ENCODE data around the gene CALML5.

The CALML5 gene

DNA sequence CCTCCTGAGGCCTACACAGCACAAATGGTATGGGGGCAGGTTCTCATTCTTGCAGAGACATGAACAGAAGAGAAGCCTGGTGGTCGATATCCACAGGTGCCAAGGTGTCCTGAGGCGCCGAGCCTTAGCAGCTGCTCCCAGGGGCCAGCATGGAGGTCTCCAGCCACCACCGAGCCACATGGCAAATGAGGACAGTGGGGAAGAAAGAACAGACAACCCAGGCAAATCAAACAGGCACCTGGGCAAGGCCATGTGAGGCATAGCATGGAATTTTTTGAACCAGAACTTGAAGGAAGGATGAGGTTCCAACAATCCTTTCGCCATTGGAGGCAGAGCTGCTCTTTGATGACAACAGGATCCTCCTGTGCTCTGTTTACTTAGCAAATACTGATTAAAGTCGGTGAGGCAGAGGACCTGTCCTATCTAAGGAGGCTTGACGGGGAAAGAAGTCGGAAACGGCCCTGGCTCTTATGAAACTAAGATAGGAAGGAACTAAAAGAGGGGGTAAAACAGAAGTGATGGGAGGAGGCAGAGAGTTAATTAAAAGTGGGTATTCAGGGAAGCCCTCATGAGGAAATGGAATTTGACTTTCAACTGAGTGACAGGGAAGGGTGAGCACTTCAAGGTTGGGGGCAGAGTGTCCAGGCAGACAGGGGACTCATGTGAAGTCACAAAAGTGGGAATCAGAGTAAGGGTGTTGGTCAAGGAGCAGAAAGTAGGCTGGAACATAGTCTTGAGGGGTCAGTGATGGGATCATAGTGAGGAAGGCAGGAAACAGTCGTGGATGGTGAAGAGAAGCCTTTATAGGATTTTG, 16.8 kb upstream of the CALML5 start:
- DNase-seq (ENCODE audit: low read depth) = no peak

DNA sequence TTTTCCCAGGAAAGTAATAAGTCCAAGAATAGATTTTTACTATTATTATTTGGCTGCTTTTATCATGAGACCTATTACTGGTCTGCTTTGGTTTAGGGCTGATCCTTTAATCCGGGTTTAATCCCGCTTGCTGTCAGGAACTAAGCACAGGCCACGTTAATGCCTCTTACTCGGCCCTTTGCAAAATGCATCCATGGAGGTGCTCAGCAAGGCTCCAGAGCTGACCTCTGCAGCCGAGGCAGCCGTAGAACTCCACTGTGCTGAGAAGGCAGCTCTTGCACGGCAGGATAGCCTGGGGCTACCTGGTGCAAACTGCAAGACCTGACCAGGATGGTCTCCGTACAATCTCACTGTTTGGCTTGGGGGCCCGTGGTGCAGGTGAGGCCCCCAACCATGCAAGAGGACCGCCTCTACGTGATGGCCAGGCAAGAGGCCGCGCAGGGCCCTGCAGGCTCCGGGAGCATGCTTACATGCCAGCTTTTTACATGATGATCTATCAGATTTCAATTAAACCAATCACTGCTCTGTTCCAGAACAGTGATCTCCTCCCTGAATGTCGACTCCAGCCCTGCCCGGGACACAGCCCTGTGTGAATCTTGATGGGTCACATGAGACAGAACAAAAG, 15.0 kb upstream of the CALML5 start:
- no peak for DNase-seq (ENCODE audit: low read depth)

DNA sequence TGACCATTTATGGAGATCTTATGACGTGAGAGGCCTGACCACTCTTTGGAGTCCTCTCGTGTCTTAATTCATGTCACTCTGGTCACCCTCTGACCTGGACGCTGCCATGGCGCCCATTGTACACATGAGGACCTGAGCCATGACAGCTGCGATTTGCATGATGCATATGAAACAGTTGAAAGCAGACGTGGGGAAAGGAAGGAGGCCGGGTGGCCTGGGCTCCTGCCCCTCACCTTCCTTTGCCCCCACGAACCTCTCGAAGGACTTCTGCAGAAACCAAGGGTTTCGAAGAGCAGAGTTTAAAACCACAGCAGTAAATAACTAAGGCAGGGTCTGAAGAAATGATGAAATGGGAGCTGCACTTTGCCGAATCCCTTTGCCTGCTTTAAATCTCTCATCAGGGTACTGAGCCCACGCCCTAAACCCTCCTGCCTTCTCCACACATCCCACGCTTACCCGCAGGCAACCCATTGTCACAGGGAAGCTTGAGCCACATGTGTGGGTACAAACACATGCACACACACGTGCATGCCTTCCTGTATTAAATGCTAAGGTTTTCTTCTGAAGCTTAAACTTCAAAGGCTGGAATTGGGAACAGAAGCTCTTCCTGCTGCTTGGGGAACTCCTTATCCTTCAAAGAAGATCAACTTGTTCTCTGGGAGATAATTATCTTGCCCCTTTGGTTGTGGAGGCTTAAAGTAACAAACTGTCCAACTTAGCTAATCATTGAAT, 13.7 kb upstream of the CALML5 start:
- DNase-seq (ENCODE audit: low read depth) = no peak

DNA sequence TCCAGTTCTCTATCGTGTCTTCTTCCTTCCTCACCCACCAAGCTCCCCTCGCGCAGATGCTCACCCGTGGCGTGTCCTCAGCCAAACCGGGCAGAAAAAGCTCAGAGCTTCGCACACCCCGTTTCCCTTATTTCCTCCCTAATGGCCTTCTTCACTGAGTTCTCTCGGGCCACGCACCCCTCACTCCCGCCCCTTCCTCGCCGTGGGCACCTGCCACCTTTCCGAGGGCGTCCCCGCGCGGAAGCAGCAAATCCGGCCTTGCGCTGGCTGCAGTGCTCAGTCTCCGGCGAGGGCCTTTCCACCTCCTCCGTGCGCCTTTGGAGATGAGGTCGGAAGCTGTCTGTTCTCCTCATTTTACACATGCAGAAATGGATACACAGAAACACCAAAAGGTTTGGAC, 13.0 kb upstream of the CALML5 start:
- no peak for DNase-seq (ENCODE audit: low read depth)

DNA sequence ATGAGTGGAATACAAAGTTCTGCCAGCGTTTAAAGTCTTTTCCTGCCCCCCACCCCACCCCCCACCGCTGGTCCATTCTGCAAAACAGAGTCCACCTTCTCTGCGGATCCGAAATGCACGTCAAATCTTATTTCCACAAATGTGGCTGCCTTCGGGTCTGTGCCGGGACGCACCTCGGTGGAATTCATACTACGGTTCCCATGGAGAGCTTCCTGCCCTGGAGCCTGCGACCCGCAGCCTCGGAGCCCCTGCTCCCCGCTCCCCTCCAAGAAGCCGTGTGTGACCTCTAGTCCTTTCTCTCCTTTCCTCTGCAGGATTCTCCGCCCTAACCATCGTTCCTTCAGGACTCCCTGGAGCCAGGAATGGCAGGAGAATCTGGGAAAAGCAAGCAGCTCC, 12.5 kb upstream of the CALML5 start:
- no peak for DNase-seq (ENCODE audit: low read depth)

DNA sequence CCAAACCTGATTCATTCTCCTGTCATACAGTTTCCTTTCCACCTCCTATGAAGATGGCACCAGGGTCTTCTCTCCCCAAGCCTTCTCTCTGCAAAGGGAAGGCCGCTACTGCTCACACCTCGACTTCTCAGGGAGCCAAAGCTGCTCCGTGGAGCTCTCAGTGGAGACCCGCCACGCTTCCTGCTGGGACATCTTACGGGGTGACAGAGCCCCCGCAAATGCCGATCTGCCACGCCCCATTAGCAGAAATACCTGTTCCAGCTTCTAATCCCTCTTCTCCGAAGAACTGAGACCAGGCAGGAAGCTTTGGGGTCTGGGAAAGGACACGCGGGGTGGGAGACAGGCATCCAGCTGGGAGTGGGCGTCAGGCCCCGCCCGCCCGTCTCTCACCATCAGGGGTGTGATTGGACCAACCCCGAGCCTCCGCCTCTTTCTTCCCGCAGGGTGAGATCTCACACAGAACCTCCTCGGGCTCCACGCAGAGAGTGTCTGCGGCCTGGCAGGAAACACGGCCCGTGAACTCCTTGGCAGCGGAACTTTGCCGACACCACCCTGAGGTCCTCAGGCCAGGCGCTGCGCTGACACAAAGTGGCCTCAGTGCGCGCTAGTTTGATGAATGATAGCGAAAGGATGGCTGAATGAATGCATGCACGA, 12.0 kb upstream of the CALML5 start:
- no peak for DNase-seq (ENCODE audit: low read depth)

DNA sequence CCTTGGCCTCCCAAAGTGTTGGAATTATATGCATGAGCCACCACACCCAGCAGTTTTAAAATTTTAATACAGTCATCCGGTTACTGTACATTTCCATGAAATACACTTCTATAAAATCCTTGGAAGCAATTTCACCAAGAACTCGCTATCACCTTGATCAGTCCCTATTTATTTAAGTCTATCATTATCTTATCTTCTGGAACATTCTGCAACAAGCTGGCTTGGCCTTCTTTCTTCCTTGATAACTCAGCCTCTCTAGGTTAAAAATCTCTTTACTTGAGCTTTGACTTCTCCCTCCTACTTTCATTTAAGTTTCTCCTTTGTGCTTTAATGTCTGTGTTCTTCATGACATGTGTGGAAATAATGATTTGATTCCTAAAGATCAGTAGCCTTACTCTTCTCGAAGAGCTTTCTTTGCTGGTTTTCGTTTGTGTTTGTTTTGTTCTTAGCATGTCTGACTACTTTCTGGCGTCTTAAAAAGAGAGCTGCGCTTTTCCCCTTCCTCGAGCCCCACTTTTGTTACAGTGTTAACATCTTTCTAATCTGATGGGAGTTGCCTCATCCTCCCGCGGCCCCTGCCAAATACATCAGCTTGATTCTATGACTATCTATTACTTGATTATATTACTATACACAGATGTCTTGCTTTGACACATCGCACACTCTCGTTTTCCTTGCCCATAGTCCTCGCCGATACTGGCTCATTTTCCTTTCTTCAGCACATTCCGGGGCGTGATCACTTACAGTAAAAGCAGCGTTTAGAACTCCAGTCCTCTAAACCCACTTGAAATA, 11.1 kb upstream of the CALML5 start:
- DNase-seq (ENCODE audit: low read depth) = no peak

DNA sequence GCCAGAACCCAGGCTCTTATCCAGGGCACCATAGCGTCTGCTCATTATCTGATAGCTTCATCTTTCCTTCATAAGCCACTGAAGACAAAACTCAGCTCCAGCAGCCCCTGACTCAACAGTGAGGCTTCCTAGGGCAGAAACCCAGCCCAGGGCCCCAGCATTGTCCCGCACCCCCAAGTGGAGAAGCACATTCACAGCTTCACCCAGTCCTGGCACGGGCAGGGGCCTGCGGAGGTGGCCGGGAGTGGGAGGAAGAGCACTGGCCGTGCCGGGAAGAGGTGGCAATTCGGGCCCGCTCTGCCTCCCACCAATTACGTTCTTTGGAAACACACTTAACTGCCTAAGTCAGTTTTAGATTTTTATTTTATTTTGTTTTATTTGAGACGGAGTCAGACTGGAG, 10.3 kb upstream of the CALML5 start:
- no peak for DNase-seq (ENCODE audit: low read depth)

DNA sequence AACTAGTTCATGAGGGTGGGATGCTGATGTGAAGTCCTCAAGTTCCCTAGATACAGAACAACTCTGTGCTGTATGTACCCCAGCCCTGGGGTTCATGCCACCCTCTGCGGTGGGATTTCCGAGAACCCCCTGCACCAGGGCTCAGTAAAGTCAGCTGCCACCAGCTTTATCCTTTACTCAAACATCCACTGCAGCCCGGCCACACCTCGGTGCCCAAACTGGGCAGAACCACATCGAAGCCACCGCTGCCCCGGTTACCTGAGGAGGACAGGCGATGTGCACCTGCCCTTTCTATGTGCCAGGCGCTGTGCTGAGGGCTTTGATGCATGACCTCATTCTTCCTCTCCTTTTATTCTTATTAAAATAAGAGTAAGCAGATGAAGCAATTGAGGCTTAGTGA, 9.9 kb upstream of the CALML5 start:
- DNase-seq (ENCODE audit: low read depth) = no peak

DNA sequence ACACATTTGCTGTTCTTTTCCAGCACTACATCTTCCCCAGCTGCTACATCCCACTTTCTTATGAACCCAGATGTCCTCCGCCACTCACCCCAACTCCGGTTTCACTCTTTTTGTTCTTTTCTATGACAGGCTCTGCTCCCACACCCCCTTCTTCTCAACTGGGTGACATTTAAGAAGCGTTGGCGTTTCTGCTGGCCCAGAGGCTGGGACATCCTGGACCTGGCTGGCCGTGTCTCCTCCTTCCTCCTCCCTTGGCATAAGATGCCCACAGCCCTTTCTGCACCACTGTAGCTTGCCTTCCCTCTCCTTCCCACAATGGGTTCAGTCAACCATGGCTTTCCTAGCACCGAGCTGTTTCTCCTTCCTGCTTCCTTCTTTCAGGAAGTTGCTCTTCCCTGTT, 9.4 kb upstream of the CALML5 start:
- DNase-seq (ENCODE audit: low read depth) = no peak

DNA sequence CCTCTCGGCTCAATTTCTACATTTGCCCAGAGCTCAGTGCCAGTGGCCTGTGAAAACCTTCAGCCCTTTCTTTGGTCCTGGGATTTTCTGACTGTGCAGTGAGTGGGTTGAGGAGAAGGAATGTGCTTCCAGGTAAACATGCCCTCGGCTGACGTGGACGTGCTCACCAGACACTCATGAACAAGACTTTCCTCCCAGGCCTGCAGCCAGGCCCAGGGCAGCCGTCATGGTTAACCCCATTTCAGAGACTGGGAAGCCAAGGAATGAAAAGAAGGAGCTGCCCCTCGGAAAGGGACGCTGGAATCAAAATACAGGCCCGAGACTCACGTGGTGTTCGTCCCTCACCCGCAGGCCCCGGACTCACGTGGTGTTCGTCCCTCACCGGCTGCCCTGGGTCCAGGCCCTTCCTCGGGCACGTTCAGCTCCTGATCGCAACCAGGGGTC, 8.8 kb upstream of the CALML5 start:
- DNase-seq (ENCODE audit: low read depth) = no peak

DNA sequence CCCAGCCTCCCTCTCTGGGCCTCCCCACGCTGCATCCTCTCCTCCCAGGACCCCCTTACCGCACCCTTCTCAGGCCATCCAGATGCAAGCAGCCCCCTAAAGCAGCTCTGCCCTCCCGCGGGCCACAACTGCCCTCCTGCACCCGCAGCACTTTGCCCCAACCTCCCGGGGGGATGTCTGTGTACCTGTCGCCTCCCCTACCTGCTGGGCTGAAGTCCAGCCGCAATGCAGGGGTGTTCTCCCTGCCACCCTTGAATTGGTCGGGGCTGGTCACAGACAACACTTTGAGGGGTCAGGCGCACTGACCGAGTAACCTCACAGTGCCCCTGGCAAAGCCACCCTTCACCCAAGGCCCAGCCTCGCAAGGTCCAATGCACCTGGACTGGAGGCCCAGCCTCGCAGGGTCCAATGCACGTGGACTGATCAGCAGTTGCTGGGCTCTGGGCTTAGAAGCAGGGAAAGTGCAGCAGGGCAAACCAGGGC, 8.3 kb upstream of the CALML5 start:
- DNase-seq (ENCODE audit: low read depth) = no peak

DNA sequence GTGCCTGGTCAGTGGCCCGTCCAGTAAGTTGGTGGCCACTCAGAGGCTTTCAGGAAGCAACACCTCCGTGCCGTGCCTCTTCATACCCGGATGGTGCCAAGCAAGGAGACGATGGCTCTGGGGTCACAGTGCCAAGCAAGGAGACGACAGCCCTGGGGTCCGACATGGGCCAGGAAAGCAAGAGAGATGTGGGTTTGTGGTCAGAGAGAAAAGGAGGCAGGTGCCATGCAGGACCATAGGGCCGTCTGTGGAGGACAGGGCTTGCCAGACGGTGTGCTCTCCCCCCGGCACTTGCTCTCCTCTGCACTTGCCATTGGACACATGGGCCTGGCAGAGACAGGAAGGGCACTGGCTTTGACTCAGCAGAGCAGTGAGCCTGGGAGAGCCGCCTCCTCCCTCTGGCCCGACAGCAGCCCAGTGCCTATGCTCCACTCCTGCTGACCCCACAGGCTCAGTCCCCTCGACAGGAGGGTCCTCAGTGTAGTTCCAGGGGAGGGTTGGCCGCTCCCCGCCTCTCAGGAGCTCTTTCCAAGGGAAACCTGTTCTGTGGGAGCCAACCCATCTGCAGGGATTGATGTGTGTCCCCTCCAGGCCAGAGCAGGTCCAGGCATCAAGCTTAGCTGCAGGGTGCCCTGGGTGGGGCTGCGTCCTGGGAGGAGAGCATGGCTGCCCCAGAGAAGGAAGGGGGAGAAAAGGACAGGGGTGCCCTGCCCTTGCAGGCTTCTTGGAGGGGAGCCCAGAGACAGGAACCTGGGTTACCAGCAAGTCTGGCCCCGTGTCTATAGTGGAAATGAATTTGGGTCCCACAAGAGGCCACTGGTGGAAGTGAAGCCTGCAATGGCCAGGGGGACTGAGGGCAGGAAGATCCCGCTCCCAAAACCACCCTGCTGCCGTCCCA, 7.6 kb upstream of the CALML5 start:
- no peak for DNase-seq (ENCODE audit: low read depth)

DNA sequence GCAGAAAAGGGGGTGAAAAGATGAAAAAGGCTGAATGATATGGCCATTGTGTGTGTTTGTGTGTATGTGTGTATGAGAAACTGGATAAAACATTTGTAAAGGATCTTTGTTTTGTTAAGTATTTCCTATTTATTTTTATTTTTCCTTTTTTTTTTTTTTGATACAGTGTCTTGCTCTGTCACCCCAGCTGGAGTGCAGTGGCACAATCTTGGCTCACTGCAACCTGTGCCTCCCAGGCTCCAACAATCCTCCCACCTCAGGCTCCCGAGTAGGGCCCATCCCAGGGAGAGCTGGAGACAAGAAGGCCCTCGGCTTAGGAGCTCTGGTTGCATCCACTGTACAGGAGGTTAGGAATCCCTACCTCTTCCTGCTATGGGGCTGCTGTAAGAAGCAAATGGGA, 6.9 kb upstream of the CALML5 start:
- no peak for DNase-seq (ENCODE audit: low read depth)

DNA sequence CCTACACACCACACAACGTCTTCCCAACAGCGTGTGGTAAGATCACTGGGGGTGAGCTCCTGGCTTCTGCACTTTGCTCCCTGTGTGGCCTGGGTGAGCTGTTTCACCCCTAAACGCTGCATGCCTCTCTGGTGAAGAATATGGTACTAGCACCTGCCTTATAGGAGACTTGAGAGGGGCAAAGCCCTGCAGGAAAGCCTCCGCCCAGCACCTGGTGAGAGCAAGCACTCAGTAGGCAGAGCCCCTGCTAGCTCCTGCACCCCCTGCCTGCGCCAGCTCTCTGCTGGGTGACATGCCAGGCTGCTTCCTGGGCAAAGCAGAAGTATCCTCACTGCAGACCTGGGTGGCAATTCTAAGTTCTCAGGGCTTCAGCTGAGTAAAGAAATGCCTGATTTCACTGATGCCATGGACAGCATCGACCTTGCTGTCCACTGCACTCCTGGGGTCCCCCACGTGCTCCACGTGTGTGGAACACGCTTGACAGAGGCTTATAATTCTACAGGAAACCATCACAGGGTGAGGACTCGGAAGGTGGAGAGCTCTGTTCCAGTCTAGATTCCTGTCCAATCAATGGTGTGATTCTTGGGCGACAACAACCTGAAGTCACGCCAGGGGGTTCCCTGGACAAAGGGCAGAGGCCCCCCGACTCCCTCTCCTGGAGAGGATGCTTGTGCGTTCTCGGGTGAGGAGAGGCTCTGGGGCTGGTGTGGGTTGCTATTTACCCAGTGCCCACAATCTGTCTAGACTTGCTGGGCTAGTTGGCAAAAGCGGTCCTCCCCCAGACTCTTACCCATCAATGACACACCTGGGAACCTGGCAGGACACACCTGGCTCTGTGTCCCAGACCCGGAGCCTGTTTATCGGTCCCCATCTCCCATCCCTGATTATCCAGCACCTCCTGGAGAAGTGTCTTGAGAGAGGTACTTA, 5.0 kb upstream of the CALML5 start:
- no peak for DNase-seq (ENCODE audit: low read depth)

DNA sequence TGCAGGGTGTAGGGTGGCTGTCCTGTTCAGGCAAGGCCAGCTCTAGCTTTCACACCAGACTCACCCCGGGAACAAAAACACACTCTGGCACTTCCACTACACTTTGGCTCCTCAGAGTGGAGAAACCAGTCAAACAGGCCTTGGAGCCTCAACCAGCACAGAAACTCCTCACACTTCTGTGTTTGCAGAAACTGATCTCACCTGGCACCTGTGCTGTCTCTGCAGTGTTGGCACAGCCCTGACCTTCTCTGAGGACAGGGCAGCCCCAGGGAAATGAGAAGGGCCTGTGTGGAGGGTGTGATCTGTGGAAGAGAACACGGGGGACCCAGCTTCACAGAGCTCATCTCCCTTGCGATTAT, 4.1 kb upstream of the CALML5 start:
- no peak for DNase-seq (ENCODE audit: low read depth)

DNA sequence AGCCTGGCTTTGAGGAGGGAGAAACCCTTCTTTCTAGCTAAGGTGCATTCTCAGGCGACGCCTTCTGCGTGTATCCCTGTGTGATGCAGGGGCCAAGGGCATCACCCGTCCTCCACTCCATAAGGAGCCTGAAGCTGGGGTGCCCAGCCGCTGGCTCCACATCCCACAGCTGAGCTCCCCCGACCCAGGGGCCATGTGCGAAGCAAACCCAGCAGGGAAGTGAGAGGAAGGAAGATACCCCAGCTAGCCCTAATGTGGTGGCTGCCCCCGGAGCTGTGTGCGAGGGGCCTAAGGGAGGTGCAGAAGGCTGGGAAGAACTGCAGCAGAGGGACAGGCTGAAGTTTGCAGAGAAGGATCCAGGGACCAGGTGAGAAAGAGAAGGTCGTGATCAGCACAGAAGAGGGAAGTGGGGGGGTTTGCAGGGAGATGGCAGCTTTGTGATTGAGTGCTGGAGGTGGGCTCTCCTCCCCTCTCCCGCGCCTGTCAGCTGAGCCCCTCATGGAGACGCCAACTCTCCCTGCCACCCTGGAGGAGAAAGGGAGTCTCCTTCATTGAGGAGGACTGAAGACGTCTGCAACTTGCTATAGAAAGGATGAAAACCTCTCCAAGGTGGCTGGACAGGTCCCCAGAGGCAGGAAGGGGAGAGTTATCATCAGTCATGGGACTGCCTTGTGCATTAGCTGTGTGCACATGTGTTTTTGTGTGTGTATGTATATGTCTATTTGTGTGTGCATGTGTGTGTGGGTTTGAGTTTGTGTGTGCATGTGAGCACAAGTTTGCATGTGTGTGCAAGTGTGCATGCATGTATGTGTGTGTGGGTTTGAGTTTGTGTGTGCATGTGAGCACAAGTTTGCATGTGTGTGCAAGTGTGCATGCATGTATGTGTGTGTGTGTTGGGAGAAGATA, 3.5 kb upstream of the CALML5 start:
- DNase-seq (ENCODE audit: low read depth) = no peak

DNA sequence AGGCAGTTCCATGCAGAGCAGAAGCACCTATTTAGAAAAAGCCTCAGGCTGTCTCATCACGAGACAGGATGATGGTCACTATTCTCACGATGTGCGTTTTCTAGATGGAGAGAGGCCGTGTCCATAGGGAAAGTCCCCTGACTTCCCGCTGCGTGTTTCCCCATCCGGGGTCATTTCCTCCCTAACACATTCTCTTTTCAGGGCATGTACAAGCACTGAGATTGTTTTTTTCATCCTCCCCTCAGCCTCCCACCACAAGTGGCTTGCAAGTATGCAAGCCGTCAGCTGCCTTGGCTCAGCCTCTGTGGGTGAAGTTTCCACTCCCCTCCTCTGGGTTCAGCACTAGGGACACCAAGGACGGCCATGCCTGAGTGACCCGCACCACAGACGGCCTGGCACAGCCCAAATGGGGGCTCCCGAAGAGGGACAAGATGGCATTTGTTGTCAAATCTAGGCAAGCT, 2.7 kb upstream of the CALML5 start:
- DNase-seq (ENCODE audit: low read depth) = no peak

Measured in stimulated activated CD8-positive, alpha-beta memory T cell treated with anti-CD3 and anti-CD28 coated beads, Interleukin-12 subunit alpha, Interleukin-12 subunit beta, amount 100 ng/mL, for 1 hour (primary cell).